ENCODE results near the gene SLC41A3. TPM values are rescaled to one million over a fixed set of nuclear protein-coding genes. Genes with fewer than 3 reads are reported as not detected.

SLC41A3 gene
- total and polyA plus RNA-seq, 10 of the 15 experiments (the other 5 are each of a cell fraction or from before 2014, with no cell fraction given) = 8.3 to 29.5 (median 16.7) TPM

- no peak for TF ChIP-seq CUX1 (IDR thresholded peaks at IDR 0.05; ENCODE audit: insufficient replicate concordance, low read depth, low read length)
These were observed 67.3 kb downstream of the SLC41A3 start (continued) for GRCh38 chr3:126016616-126017015.

GRCh38 chr3:126015075-126015474, 68.8 kb downstream of the SLC41A3 start:
- no peak overlapping the region for H3K27ac ChIP-seq (ENCODE audit: control insufficient read depth, insufficient read depth)
- SMC1A ChIA-PET (ENCODE audit: uncharacterized antibody, unreplicated experiment) = no interaction called here
- no peaks in the 10 kb centered on the region for H3K4me1 ChIP-seq (ENCODE audit: control insufficient read depth, insufficient read depth, low read length)
- no peaks in the 10 kb centered on the region for H3K9me3 ChIP-seq (replicated peaks; ENCODE audit: control insufficient read depth, insufficient read depth, low read length)
- BruUV-seq (replicated peaks) = no TSS peak
- H3K79me2 ChIP-seq (ENCODE audit: control insufficient read depth, insufficient read depth, low read length) = no peaks in the 10 kb centered on the region
- FAIRE-seq (no peak), DNase-seq (ENCODE audit: low read depth, low spot score) (no peak), ATAC-seq (no peak)
- 77% methylated on average over 10 of the region's 10 CpGs for WGBS (ENCODE audit: insufficient coverage, insufficient replicate concordance, low lambda C conversion rate, missing lambda C conversion rate)
- in situ Hi-C loops (cut with MboI) = no loop called here
- H3K4me2 ChIP-seq (ENCODE audit: control insufficient read depth, insufficient read depth) = no peak overlapping the region
- H3K4me3 ChIP-seq = no peak overlapping the region
- no peaks in the 10 kb centered on the region for H4K20me1 ChIP-seq (ENCODE audit: control insufficient read depth, insufficient read depth)
- H3K36me3 ChIP-seq (ENCODE audit: control insufficient read depth in 2 of 2, insufficient read depth in 2 of 2, low read length in 1 of 2) = no peaks in the 10 kb centered on the region; a peak in 2 of 4 replicates
- POLR2A ChIA-PET = no interaction called here
- RAD21 ChIA-PET (ENCODE audit: unreplicated experiment) = no interaction called here
- no peak overlapping the region for H2AFZ ChIP-seq (ENCODE audit: control insufficient read depth, low read depth, low read length)
- no peaks in the 10 kb centered on the region for H3K27me3 ChIP-seq (replicated peaks in 1 of 2; ENCODE audit: control insufficient read depth in 2 of 2, insufficient read depth in 2 of 2, low read length in 1 of 2)
- no peak overlapping the region for H3K9ac ChIP-seq (ENCODE audit: control insufficient read depth, insufficient read depth, low read length)
- intact Hi-C loops (cut with micrococcal nuclease; ENCODE audit: unreplicated experiment) = no loop called here
- CTCF ChIA-PET = no interaction called here
- no peak for TF ChIP-seq ELK1 (IDR thresholded peaks at IDR 0.05; ENCODE audit: low read depth, low read length)
- no peak for TF ChIP-seq BRCA1 (IDR thresholded peaks at IDR 0.05; ENCODE audit: low read depth, low read length)
- TF ChIP-seq EZH2 (IDR thresholded peaks at IDR 0.05; ENCODE audit: borderline replicate concordance, control insufficient read depth, low read depth, low read length) = no peak
- no peak for TF ChIP-seq PKNOX1 (IDR thresholded peaks at IDR 0.05)
- no peak for TF ChIP-seq TAF1 (IDR thresholded peaks at IDR 0.05; ENCODE audit: borderline replicate concordance, low read depth, low read length)
- no peak for TF ChIP-seq ZNF687 (IDR thresholded peaks at IDR 0.05)
- TF ChIP-seq RELA (IDR thresholded peaks at IDR 0.05; ENCODE audit: borderline replicate concordance, partially characterized antibody) = no peak
- no peak for TF ChIP-seq ZNF217 (IDR thresholded peaks at IDR 0.05)
- TF ChIP-seq RAD21 (IDR thresholded peaks at IDR 0.05; ENCODE audit: insufficient read depth, low read depth, low read length) = no peak
